Activated B cell treated with CpG ODN at 0.5 μM for 24 hours (primary cell): ENCODE results near the gene ECM2. TPM values are rescaled to one million over a fixed set of nuclear protein-coding genes. Genes with fewer than 3 reads are reported as not detected.

ENCODE experiments used
- ATAC-seq: fragments of 200-7000 bp; cut with Tn5 transposase; one replicate; pipeline ENCODE4 v1.10.0; 2021; ENCODE audit warnings: low read depth, mild to moderate bottlenecking, moderate library complexity
- CTCF ChIA-PET: fragments of 350-600 bp; sonication (Branson Sonifier 250); formaldehyde crosslinking; loops from one replicate; lab custom pipeline; 2021; ENCODE audit warnings: antibody characterized with exemption; lab: Charles Lee
- POLR2A ChIA-PET: fragments of 350-600 bp; sonication (Branson Sonifier 250); formaldehyde crosslinking; loops from one replicate; lab custom pipeline; 2021; ENCODE audit warnings: antibody characterized with exemption; lab: Charles Lee
- DNase-seq: peaks from one replicate; pipeline ENCODE4 v3.0.0; 2022
- H3K27ac Mint-ChIP-seq: one replicate; pipeline ENCODE4 v1.8.0; 2020; ENCODE audit warnings: mixed read lengths
- H3K27me3 Mint-ChIP-seq: one replicate; pipeline ENCODE4 v1.8.0; 2021; ENCODE audit warnings: mixed read lengths
- H3K36me3 Mint-ChIP-seq: one replicate; pipeline ENCODE4 v1.8.0; 2021; ENCODE audit warnings: low read depth, mixed read lengths
- H3K4me1 Mint-ChIP-seq: one replicate; pipeline ENCODE4 v1.8.0; 2021; ENCODE audit warnings: mixed read lengths
- H3K4me3 Mint-ChIP-seq: one replicate; pipeline ENCODE4 v1.8.0; 2020; ENCODE audit warnings: mild to moderate bottlenecking, mixed read lengths
- H3K9me3 Mint-ChIP-seq: one replicate; pipeline ENCODE4 v1.8.0; 2020; ENCODE audit warnings: mixed read lengths
- intact Hi-C: fragments of 100-400 bp; cut with micrococcal nuclease; formaldehyde crosslinking; loops from one replicate; pipeline ENCODE4 v1.15.1; 2024
- total RNA-seq: library from RNA; stranded (reverse); gene quantifications from 2 replicates; pipeline ENCODE4 v1.2.3, GENCODE V29; 2022
- TF ChIP-seq, protein P1 (sequence below): fragments of 200-600 bp; IDR thresholded peaks from one replicate; pipeline ENCODE4 v1.8.0; 2022; ENCODE audit warnings: antibody characterized with exemption, mild to moderate bottlenecking

Gene ECM2
- total RNA-seq, 1 donor from 2014 or later = not detected

GRCh38 chr9:92455217-92455616 lies 80.6 kb downstream of the ECM2 start:
- Mint-ChIP-seq H3K27me3 (no peaks in the 10 kb centered on the region), H3K4me1 (no peaks in the 10 kb centered on the region), H3K9me3 (no peaks in the 10 kb centered on the region), H3K4me3 (no peak overlapping the region), H3K36me3 (no peaks in the 10 kb centered on the region), H3K27ac (no peak overlapping the region)
- ATAC-seq (no peak), DNase-seq (no peak)
- ChIA-PET CTCF (no interaction called here), POLR2A (no interaction called here)
- intact Hi-C loops = no loop called here
- TF ChIP-seq, protein P1, sequence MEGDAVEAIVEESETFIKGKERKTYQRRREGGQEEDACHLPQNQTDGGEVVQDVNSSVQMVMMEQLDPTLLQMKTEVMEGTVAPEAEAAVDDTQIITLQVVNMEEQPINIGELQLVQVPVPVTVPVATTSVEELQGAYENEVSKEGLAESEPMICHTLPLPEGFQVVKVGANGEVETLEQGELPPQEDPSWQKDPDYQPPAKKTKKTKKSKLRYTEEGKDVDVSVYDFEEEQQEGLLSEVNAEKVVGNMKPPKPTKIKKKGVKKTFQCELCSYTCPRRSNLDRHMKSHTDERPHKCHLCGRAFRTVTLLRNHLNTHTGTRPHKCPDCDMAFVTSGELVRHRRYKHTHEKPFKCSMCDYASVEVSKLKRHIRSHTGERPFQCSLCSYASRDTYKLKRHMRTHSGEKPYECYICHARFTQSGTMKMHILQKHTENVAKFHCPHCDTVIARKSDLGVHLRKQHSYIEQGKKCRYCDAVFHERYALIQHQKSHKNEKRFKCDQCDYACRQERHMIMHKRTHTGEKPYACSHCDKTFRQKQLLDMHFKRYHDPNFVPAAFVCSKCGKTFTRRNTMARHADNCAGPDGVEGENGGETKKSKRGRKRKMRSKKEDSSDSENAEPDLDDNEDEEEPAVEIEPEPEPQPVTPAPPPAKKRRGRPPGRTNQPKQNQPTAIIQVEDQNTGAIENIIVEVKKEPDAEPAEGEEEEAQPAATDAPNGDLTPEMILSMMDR = no peak

DNA sequence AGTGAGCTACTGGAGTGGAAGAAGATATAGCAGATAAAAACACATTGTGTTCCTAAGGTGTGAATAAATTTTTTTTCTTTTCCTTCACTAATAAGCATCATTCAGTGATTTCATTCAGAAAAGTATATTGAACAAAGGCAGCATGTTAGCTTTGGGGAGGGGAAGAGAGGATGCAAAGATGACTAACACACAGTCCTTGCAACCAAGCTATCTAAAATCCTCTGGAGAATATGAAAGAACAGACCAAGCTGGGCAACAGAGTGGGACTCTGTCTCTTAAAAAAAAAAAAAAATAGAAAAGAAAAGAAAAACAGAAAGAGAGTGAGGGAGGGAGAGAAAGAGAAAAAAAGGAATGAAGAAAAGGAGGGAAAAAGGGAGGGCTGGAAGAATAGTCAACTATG lies 89.3 kb downstream of the ECM2 start:
- POLR2A ChIA-PET = no interaction called here
- Mint-ChIP-seq H3K4me3 (no peak overlapping the region), H3K36me3 (no peaks in the 10 kb centered on the region), H3K9me3 (no peaks in the 10 kb centered on the region), H3K27ac (no peak overlapping the region), H3K4me1 (no peaks in the 10 kb centered on the region), H3K27me3 (no peaks in the 10 kb centered on the region)
- TF ChIP-seq, protein P1 = no peak
- intact Hi-C loops = no loop called here
- DNase-seq (no peak), ATAC-seq (no peak)
- CTCF ChIA-PET = no interaction called here

Other genes starting within 250 kb of the ECM2 start
- 176 and 205 TPM in 2 replicates for gene IARS1, start 242.3 kb downstream of the ECM2 start, total RNA-seq
- gene NOL8, start 210.6 kb downstream of the ECM2 start, total RNA-seq = 67.0 and 78.4 TPM in 2 replicates
- gene CENPP, start 210.0 kb downstream of the ECM2 start, total RNA-seq = 5.7 and 5.9 TPM in 2 replicates
- gene OGN, start 131.4 kb downstream of the ECM2 start, total RNA-seq = not detected in 2 replicates
- gene OMD, start 111.5 kb downstream of the ECM2 start, total RNA-seq = not detected in 2 replicates
- gene ASPN, start 53.5 kb downstream of the ECM2 start, total RNA-seq = not detected in 2 replicates
- 9.7 and 9.8 TPM in 2 replicates for gene IPPK, start 134.1 kb upstream of the ECM2 start, total RNA-seq
- 19.5 and 22.5 TPM in 2 replicates for gene BICD2, start 228.8 kb upstream of the ECM2 start, total RNA-seq